DMS114 treated with DMSO at 0.1 percent for 48 hours (cell line): ENCODE results near the gene CADPS2.

Source experiments
- DNase-seq: peaks from one replicate; lab custom pipeline; 2025; ENCODE audit not compliant: unreplicated experiment; lab: John Stamatoyannopoulos, UW

The CADPS2 gene

DNA sequence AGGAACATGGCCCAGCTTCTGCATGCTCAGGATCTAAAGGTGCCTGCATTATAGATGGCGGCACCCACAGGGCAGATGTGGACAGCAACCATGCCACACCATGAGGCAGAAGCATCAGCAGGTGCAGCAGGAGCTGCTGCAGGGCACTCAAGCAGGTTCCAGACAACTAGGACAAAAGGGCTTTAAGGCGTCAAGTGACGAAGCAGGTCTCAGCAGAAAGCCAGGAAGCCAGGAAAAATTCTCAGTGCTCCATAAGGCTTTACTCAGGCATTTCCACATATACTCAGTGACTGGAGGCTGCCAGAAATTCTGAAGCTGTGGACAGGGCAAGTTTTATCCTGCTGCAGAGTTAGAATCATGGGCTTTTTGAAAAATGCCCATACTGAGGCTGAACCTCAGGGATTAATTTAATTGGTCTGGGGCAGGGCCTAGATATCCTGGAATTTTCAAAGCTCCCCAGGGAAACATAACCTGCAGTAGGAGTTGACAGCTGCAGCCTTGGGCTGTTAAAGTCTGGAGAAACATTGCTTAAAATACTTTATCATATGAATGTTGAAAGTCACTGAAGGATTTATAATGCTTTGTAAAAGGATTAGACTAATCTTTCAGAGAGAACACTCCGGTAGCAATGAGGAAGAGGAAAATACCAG, 115.4 kb downstream of the CADPS2 start:
- no peak for DNase-seq

DNA sequence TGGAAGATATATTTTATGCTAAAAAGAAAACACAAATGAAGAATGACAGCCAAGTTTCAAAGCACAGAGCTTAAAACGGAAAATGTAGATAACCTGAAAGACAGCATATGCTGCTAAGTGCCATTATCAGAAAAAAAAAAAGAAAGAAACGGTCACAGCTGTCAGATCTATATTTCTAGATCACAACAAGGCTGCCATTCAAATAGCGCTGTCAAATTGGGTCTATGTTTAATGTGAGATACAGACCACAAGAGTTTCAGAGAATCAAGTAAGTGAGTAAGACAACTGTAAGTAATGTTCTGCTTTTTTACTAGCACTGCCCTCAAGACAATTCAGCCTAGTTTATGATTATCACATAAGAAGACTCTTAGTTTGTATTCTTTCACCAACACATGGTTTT, 117.4 kb downstream of the CADPS2 start:
- no peak for DNase-seq

DNA sequence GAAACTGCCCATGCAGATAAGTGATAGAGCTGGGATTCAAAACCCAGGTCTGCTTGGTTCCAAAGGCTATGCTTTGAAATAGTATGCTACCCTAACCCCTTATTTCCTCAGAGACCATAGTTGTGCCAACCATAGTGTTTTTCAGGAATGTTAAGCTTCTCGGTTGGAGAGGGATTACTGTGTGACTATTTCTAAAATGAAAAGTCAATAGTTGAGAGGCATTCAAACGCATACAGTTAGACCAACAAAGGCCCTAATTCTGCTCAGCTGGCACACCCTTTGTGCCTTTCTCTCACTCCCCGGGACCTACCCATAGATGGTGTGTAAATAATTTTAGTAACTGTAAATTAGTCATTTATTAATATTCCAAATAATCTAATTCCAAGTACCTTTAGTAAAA, 118.9 kb downstream of the CADPS2 start:
- no peak for DNase-seq

DNA sequence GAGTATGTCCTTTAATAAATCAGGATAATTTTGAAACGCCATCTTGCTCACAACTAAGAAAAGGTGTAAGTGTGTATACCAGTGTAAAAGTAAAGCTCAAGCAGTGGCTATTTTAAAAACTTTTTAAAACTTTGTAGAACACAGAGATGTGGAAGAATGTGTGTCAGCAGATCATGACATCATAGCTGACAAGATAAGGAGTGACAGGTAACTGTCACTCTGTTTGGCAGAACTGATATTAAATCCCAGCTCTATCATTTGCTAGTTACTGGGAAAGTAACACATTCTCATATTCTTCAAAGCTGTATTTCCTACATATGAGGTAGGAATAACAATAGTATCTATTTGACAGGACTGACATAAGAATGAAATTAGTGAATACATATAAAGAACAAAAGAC, 119.7 kb downstream of the CADPS2 start:
- DNase-seq: no peak

DNA sequence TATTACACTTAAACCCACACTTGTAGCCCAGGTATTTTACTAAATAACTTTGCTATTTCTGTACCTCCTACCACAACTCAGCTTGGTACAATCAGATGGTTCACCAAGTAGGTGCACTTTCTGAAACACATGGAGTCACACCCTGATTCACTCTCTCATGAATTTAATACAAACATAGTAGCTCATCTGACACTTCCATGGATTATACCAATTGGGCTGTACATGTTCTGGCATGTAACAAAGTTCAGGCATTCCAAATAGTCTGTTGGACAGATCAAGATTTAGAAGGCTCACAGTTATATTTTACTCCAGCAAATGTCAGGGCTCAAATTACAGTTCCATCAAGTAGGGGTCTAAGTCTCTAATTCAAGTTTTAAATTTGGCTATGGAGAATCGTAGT, 121.4 kb downstream of the CADPS2 start:
- no peak for DNase-seq

DNA sequence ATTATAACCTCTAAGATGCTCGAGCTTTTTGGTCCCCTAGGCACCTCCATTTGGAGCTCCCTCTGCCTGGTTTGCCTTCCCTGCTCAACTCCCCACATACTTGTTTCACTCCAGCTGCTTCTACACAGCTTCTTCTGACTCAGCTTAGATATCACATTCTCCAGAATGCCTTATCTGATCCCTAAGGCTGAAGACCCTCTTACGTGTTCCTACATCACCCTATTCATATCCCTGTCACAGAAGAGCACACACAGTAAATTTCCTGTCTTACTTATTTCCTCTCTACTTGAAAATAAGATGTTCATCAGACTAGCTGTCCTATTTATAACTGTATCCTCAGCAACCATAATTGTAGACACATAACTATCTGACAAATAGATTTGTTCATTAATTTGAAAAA, 122.2 kb downstream of the CADPS2 start:
- DNase-seq: no peak

DNA sequence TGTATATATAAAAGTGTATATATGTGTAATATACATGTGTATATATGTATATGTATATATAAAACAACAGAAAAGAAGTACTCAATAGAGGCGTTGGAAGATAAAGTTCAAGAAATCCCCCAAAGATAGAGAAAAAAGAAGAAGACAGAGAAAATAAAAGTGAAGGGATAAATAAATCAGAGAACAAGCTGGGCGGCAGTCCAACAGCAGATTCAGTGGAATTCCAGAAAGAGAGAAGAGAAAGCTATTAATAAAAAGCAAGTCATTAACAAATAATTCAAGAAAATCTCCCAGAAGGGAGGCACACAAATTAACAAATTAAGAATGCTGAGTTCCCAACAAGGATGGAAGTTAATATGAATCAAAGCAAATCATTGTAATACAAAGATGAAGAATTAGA, 124.2 kb downstream of the CADPS2 start:
- DNase-seq: no peak

DNA sequence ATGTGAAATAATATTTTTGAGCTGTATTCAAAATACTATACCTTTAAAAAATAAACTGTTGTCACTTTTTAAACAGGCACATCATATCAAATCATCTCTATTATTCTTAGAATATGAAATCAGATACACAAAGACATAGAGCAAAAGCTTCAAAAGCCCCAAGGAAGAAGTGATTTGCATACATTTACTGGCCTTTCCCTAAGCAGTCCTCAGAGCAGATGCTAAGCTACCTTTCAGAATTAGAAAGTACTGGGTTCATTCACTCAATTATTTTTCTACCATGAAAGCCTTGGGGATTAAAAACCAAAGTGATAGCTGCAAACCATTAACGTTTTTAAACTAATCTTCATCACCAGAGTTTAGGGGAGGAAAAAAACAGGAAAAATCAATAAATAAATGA, 127.8 kb downstream of the CADPS2 start:
- no peak for DNase-seq

DNA sequence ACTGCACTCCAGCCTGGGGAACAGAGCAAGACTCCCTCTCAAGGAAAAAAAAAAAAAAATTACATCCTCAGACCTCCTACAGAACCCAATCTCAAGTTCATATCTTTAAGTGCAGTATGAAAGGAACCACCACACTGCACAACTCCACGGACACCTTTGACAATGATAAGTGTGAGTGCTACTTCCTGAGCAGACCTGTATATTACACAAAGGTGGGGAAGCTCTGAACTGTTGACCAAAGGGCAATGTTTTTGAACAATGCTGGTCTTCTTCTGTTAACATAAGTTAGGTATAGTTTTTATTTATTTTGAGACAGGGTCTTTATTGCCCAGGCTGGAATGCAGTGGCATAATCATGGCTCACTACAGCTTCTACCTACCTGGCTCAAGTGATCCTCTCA, 129.4 kb downstream of the CADPS2 start:
- DNase-seq: no peak

DNA sequence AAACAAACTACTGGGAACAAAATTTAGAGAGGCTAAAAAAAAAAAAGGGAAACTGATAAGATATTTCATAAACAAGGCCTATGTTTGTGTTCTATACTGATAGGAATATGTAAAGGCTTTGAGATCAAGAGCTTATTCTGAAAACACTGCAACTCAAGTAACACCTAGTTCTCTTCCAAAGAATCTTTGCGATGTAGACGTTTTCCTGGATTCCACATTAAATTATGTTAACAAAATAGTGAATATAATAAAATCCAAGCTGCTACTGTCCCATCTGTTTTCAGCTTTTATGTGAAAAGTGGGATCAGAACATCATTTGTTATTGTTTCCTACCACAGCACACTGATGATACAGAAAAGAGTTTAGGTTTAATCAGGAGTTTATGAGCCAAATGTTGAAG, 130.6 kb downstream of the CADPS2 start:
- DNase-seq: no peak

DNA sequence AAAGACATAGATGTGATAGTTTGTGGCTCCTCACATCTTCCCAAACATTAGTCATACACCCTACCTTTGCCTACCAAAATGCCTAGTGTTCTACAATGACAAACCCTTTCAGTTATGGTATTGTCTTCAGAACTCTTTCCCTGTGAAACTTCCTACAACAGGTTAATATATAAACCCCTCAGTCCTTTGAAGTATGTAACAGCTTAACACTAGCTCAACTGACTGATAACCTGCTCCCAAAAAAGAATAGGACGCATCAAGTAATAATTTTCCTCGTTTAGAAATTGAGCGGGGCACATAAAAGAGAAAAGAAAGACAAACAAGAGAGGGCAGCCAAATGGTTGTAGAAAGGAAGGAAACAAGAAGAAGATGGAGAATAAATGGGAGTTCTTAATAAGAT, 133.7 kb downstream of the CADPS2 start:
- DNase-seq: no peak

DNA sequence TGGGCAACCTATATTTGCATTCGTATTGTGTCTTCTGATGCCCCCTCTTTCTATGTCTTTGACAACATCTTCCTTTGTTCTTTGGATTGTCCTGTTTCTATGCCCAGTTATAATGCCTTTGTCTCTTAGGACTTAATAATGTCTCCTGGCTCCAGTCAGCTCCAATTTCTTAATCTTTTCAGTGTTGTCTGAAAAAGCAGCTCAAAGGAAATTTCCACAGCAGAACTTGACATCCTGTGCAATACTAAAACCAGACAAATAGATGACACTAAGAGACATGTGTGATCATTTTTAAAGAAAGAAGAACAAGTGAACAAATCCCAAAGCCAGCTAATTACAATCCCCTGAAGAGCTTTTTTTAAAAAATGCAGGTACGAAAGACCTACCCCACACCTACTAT, 135.9 kb downstream of the CADPS2 start:
- DNase-seq: no peak

DNA sequence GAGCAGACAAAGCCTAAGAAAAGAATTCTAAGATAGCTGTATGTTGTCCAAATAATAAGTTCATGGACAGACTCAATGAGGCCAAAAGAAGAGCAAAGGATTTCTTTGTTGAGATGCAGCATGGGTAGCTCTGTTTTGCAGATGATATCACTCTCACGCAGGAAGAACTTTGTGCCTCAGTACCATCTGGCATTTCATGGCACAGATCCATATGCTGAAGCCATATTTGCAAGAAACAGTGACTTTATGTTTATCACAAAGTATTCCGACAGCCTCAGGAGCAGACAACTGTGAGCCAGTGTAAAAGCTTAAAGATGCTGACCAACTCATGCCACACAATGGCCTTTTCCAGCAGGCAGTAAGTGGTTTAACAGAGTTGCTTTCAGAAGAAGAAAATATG, 138.1 kb downstream of the CADPS2 start:
- DNase-seq: no peak

DNA sequence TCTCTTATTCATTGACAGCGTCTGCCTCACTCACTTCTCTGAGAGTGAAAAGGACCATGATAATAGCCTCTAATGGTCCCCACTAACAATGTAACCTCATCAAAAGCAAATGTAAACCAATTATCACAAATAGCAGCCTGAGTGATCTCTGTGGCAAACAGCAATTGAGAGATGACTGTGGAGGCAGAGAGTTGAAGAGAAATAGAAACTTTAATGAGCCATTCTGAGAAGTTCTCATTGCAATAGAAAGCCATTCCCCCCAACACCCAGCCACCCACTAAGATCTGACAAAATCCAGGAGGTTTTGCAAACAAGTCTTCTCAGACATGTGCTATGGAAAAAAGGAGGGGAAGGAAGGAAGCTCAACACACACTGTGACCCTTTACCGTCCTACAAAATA, 139.3 kb downstream of the CADPS2 start:
- no peak for DNase-seq

DNA sequence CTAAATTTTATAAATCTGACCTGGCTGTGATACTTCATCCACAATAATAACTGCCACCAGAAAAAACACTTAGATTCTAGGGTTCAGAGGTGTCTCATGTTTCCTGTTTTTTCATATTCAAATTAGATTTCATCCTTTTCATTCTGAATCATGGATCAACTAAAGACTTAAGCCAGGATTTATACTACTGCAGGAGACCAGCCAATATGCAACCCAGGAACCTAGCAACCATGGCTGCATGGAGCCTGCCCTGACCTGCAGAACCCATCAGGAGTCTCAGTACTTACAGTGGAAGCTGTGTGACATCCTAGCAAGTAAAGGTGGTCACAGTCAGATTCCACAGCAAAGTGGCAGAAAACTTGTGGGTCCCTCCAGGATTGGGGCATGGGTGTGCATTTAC, 143.0 kb downstream of the CADPS2 start:
- no peak for DNase-seq

DNA sequence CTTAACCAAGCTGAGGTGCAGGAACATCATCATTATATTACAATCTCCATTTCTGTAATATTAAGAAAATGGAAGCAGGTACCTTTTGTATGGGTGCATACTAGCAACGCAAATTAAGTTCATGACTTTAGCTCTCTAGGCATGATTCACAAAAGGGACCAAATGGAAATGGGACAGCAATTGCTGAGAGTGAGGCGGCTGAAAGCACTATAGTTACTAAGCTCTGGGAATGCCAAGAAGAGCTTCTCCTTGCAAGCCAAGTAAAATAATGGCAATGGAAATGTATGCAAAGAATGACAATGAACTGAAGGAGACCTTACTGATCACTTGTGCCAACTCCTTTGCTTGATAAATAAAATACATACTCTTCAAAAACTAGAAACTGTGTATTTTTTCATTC, 147.3 kb downstream of the CADPS2 start:
- DNase-seq: no peak

DNA sequence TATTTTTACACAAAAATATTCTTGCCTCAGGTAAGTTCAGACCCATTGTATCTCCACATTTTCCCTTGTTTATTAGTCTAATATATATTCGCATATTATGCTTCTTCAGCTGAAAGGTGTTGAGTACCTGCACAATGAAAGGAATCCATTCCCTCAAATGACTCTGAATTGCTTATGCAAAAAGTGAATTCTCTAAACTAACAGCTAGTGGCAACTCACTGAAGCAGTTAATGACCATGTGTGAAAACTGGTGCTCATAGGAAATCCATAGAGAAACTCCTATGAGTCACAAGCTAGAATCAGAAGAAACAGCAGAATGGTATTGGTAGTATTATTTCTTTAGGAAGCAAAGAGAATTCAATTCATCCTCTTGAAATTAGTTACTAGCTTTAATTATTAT, 150.1 kb downstream of the CADPS2 start:
- no peak for DNase-seq

DNA sequence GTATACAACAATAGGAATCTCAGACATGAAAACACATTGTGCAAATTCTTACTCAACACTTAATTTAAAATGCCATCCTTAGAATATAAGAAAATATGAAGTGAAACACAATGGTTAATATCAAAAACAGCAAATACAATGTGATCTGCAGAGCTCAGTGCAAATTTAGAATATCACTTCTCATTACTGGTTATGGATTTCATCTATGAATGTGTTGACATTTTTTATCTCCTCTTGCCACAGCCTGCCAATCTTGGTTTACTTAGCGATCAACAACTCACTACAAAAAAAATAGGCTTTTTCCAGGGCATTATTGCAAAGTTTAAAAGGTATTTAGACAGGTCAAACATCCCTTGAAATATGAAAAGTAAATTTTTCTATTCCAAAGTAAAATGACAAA, 158.5 kb downstream of the CADPS2 start:
- DNase-seq: no peak

DNA sequence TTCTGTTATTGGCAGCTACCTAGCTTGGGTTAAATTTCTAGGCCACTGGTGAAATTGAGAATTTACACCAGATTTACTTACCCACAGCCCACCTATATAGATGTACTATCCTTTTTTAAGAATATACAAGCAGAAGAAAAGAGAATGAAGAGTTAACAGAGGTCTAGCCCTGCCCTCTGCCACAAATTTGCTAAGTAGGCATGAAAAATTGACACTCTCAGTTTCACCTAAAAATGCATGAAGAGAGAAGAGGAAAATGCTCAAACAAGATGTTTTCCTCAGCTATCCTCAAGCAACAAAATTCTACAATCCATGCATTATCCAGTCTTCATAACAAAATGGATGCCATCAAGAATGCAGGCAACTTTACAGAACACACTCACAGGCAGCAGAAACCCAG, 158.9 kb downstream of the CADPS2 start:
- DNase-seq: no peak

DNA sequence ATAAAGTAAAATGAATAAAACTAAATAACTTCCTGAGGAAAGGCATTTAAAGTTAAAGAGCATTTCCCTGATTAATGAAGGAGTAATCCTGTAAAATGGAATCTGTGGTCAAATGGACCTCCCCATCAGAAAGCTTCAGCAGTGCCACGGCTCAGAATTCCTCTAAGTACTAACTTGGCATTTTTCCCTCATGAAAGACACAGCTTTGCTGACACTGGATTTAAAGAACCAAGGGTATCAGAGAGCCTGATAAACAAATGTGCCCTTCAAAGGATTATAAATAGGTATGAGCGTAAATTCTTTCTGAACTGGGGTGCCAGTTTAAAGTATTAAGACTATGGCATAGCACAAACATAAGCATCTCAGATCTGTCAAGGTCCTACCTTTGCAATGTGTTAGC, 159.4 kb downstream of the CADPS2 start:
- DNase-seq: no peak

DNA sequence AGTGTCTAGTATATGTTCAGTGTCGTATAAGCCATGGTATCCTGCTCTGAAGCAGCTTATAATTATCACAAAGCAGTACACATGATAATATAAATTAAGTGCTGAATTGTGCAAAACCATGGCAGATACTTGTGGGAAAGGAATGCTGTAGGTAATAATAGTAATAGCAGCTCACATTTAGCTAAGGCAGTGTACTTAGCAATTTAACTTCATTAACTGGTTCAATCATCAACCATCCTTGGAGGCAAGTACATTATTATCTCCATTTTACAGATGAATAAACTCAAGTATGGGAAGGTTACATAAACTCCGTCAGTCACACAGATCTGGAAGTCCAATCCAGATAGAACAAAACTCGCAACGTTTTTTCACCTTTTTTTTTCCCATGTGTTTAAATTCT, 161.9 kb downstream of the CADPS2 start:
- no peak for DNase-seq

DNA sequence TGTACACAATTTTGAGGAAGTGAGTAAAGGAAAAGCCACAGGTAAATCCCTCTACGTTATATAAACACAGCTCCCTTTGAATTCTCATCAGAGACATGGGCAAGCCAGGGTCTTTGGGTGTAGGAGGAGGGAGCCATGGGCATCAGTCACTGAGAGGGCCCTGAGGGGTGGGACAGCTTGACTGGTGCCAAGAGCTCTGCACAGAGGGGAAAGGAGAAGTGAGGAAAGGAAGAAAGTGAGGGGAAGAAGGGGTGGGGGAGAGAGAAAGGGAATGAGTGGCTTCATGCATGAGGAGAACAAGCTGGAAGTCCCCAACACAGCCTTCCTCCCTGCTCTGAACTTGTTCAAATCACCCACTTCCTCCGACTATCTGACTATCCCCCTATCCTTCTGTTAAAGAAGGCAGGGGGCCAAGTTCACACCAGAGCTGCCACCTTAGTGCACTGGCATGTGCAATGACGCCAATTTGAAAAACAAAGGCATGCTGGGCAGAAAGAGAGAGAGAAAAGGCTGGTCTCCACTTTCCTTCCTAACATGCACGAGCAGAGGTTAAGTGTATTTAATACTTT, 167.2 kb downstream of the CADPS2 start:
- no peak for DNase-seq

DNA sequence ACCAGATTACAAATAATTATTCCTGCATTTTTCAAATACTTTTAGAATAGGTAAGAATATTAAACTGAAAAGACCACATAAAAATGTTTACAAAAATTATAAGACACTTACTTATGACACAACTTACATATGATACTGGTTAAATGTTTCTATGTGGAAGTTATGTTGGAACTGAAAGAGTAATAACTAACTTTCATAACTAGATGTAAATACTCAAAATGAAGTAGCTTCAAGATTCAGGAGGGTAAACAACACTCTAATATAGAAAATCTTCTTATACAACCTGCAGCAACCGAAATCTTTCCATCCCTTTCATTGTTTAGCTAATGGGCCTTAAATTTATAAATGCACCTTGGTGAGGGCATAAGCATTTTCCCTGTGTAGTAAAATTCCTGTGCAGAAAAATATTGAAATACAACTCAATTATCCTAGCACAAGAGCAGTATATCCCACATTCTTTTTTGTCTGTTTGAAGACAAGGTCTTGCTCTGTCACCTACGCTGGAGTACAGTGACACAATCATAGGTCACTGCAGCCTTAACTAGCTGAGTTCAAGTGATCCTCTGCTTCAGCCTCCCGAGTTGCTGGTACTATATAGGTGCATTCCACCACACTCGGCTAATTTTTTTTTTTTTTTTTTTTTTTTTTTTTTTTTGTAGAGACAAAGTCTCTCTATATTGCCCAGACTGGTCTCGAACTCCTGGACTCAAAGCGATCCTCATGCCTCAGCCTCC, 168.7 kb downstream of the CADPS2 start:
- DNase-seq: no peak
